ENCODE results near the gene CLEC18A.
"Not testable (repeated sequence)": the region's sequence is repeated elsewhere in the genome, so short reads cannot be mapped to it uniquely, and the experiment has no call there.

Gene CLEC18A

GRCh38 chr16:69951672-69952031 is 518 bp downstream of the CLEC18A start:
- H3K36me3 Mint-ChIP-seq, DNase-seq, H3K9me3 Mint-ChIP-seq, H3K4me3 Mint-ChIP-seq, H3K27ac Mint-ChIP-seq, H3K4me1 Mint-ChIP-seq, CTCF ChIA-PET, H3K27me3 Mint-ChIP-seq: not testable (repeated sequence)

DNA sequence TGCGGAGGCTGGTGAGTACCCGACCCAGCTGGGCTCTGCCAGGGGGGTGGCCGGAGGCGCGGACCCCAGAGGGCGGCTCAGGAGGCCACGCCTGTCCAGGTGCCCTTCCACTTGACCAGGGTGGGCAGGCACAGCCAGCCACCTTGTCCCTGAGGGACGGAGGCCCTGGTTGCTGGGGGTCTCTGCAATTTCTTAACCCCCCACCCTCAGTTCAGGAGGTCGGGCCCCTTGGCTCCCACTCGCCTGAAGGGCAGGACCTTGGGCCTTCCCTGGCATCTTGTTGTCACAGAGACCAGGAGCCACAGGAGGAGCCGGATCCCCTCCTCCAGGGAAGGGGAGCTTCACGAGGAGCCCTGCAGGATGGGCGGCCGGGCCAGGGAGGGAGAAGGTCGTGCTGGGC is 982 bp downstream of the CLEC18A start:
- H3K4me1 Mint-ChIP-seq, H3K36me3 Mint-ChIP-seq, DNase-seq, H3K9me3 Mint-ChIP-seq, H3K27me3 Mint-ChIP-seq, H3K27ac Mint-ChIP-seq, H3K4me3 Mint-ChIP-seq, CTCF ChIA-PET: not testable (repeated sequence)

DNA sequence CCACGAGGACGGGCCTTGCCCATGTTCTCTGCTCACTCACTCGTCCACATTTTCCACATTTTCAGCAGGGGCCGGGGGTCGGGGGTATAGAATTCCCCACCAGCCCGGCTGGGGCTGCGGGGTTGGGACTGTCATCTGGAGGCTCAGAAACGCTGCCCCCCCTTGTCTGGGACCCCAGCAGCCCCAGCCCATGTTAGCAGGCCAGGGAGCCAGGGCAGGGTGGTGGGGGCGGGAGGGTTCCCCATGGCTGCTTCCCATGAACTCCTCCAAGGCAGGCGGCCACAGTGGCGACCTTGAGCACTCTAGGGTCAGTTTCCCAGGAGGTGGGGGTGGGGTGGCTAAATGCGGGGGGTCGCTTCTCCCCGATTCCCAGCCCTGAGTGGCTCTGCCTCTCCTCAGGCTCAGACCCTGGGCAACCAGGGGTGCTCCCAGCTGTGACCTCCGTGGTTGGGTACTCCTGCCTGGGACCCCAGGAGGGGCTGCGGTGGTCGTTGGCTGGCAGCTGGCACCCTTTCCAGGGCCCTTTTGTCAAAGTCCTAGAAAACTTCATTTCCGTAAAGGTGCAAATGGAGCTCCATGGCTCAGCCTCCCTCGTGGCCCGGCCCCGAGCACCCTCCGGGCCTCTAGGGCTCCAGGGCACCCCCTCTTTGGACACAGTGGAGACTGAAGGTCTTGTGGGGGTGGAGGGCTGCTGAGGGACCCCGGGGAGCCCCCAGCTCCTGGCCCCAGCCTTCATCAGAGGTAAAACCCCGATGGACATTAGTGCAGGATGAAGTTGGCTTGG is 1.6 kb downstream of the CLEC18A start:
- H3K36me3 Mint-ChIP-seq, H3K4me3 Mint-ChIP-seq, H3K27me3 Mint-ChIP-seq, H3K9me3 Mint-ChIP-seq, CTCF ChIA-PET, H3K27ac Mint-ChIP-seq, DNase-seq, H3K4me1 Mint-ChIP-seq: not testable (repeated sequence)

DNA sequence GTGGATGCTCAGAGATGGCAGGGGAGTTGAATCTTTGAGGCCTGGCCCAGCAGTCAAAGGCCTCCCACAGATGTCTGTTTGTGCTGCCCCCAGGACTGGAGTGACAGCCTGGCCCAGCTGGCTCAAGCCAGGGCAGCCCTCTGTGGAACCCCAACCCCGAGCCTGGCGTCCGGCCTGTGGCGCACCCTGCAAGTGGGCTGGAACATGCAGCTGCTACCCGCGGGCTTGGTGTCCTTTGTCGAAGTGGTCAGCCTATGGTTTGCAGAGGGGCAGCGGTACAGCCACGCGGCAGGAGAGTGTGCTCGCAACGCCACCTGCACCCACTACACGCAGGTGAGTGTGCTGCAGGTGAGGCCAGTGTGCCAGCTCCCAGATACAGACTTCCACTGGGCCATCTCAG is 3.1 kb downstream of the CLEC18A start:
- H3K27me3 Mint-ChIP-seq, H3K27ac Mint-ChIP-seq, H3K36me3 Mint-ChIP-seq, H3K9me3 Mint-ChIP-seq, DNase-seq, H3K4me3 Mint-ChIP-seq, H3K4me1 Mint-ChIP-seq, CTCF ChIA-PET: not testable (repeated sequence)

DNA sequence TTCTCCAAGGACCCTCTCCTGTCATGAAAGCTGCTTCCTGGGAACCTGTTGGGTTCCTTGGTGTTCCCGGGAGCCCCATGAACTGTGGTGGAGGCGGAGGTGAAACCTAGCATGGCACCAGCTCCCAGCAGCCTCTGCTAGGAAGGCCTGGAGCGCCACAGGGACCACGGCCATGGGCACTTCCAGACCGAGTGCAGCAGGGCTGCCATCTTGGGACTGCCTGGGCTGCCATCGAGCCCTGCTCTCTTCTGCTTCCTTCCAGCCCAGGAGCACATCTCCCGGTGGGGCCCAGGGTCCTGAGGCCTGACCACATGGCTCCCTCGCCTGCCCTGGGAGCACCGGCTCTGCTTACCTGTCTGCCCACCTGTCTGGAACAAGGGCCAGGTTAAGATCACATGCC is 12.2 kb downstream of the CLEC18A start:
- H3K4me1 Mint-ChIP-seq, H3K9me3 Mint-ChIP-seq, DNase-seq, H3K27ac Mint-ChIP-seq, CTCF ChIA-PET, H3K36me3 Mint-ChIP-seq, H3K4me3 Mint-ChIP-seq: not testable (repeated sequence)
- peaks cover 18% of the 10 kb centered on the region for H3K27me3 Mint-ChIP-seq

DNA sequence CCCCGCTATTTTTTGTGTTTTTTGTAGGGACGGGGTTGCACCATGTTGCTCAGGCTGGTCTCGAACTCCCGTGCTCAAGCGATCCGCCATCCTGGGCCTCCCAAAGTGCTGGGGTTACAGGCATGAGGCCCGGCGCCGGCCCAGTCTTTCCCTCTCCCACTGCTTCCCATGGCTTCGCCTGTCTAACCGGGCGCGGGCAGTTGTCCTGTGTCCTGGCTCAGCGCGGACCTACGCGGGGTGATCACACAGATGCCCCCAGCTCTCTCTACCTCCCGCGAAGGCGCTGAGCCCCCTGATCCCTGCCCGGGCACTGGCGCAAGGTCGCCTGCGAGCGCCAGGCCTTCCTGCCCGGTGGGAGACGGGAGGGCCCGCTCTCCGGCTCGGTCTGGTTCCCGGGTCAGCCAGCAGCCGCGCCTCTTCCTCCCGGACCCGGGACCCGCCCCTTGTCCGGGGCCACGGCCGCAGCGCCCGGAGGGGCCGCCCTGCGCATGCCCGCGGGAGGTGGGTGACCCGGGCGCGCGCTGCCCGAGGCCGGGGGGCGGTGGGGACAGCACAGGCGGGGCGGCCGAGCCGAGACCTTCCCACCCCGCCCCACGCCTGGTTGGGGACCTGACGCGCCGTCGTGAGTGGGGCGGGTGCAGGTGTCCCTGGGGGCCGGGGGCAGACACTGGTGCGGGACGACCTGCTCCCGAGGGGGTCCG is 14.0 kb downstream of the CLEC18A start:
- CTCF ChIA-PET, H3K4me3 Mint-ChIP-seq, H3K36me3 Mint-ChIP-seq, DNase-seq, H3K27ac Mint-ChIP-seq, H3K9me3 Mint-ChIP-seq, H3K4me1 Mint-ChIP-seq: not testable (repeated sequence)
- H3K27me3 Mint-ChIP-seq = peaks cover 18% of the 10 kb centered on the region

- H3K4me1 Mint-ChIP-seq, H3K36me3 Mint-ChIP-seq, DNase-seq, H3K4me3 Mint-ChIP-seq, H3K27ac Mint-ChIP-seq, H3K9me3 Mint-ChIP-seq, CTCF ChIA-PET: not testable (repeated sequence)
- H3K27me3 Mint-ChIP-seq = peaks cover 18% of the 10 kb centered on the region
Observed at GRCh38 chr16:69965661-69966054, 14.5 kb downstream of the CLEC18A start.

GRCh38 chr16:69967688-69968087 is 16.6 kb downstream of the CLEC18A start:
- DNase-seq = not testable (repeated sequence)

GRCh38 chr16:69968125-69968524 is 17.0 kb downstream of the CLEC18A start:
- CTCF ChIA-PET, H3K4me1 Mint-ChIP-seq, H3K4me3 Mint-ChIP-seq, DNase-seq, H3K27ac Mint-ChIP-seq, H3K36me3 Mint-ChIP-seq, H3K9me3 Mint-ChIP-seq: not testable (repeated sequence)
- peaks cover 22% of the 10 kb centered on the region for H3K27me3 Mint-ChIP-seq

More at GRCh38 chr16:69967688-69968087, 16.6 kb downstream of the CLEC18A start:
- H3K4me1 Mint-ChIP-seq, CTCF ChIA-PET, H3K36me3 Mint-ChIP-seq, H3K4me3 Mint-ChIP-seq, H3K9me3 Mint-ChIP-seq, H3K27ac Mint-ChIP-seq: not testable (repeated sequence)
- H3K27me3 Mint-ChIP-seq = peaks cover 22% of the 10 kb centered on the region

DNA sequence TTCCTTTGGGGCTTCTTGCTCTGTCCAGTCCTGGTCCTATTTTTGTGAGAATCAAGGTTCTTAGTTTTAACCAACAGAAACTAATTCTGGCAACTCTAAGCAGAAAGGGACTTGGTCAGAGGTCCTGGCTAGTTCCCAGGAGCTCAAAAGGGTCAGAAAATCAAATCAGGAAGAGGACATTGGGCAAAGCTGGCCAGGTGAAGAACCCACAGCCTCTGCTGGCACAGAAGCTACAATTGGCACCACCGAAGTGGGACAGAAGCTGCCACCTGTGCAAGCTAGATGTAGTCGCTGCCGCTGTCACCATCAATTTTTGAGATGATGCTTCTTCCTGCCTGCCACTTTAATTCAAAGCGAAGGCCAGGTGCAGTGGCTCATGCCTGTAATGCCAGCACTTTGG is 18.5 kb downstream of the CLEC18A start:
- H3K9me3 Mint-ChIP-seq, H3K4me3 Mint-ChIP-seq, CTCF ChIA-PET, H3K36me3 Mint-ChIP-seq, DNase-seq, H3K4me1 Mint-ChIP-seq, H3K27ac Mint-ChIP-seq: not testable (repeated sequence)
- H3K27me3 Mint-ChIP-seq = peaks cover 17% of the 10 kb centered on the region

- H3K27me3 Mint-ChIP-seq, H3K4me1 Mint-ChIP-seq, H3K9me3 Mint-ChIP-seq, DNase-seq, H3K27ac Mint-ChIP-seq, H3K36me3 Mint-ChIP-seq, H3K4me3 Mint-ChIP-seq, CTCF ChIA-PET: not testable (repeated sequence)
Observed at GRCh38 chr16:69972120-69972519, 21.0 kb downstream of the CLEC18A start.

DNA sequence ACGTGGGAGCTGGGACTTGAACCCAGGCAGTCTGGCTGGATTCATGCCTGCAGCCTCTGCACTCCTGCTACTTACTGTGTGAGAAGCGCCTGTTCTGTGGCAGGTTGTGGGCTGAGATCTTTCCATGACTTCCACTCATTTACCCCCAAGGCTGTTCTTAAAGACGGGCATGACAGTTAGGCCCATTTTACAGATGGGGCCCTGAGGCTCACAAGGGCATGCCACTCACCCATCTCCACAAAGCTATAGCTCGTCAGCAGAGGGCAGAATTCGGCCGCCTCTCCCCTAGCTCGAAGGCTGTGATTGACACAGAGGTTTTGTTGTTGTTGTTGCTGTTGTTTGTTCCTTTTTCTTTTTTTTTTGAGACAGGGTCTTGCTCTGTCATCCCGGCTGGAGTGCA is 21.8 kb downstream of the CLEC18A start:
- H3K27ac Mint-ChIP-seq, H3K9me3 Mint-ChIP-seq, DNase-seq, H3K4me3 Mint-ChIP-seq, CTCF ChIA-PET, H3K36me3 Mint-ChIP-seq, H3K27me3 Mint-ChIP-seq, H3K4me1 Mint-ChIP-seq: not testable (repeated sequence)

DNA sequence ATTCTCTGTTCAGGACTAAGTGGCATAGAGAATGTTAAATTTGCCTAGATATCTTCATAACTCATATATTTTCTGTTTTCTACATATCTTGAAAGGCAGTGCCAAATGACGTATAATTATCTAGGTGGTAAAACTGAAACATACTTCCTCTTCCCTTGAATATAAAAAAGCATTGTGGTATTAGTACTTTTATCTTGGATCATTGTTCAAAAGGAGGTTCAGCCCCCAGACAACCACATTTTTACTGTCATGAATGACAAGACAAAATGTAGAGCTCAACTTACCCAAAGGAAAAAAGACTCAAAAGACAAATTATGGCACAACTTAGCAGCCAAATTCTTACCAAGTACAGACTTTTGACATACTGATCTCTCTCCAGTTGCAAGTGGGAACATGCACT is 34.1 kb downstream of the CLEC18A start:
- H3K9me3 Mint-ChIP-seq, DNase-seq, H3K4me3 Mint-ChIP-seq, H3K4me1 Mint-ChIP-seq, H3K36me3 Mint-ChIP-seq, CTCF ChIA-PET, H3K27me3 Mint-ChIP-seq, H3K27ac Mint-ChIP-seq: not testable (repeated sequence)

DNA sequence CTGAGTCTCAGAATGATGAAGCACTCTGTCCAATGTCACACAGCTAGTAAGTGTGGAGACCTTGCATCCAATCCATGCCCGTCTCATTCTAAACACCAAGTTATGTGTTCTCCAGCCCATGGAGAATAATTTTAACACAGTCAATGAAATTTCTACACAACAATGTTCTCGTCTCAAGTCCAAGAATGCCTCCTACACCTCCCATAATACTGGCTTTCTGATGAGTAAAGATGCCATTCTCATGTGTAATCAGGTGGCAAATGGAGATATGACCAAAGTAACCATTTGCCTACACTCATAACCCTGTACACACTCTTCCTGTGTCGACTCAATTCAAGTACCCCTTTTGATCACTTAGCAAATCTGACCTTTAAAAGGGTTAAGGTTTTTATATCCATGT is 46.8 kb downstream of the CLEC18A start:
- H3K27ac Mint-ChIP-seq, H3K4me3 Mint-ChIP-seq, DNase-seq, H3K4me1 Mint-ChIP-seq, H3K9me3 Mint-ChIP-seq, H3K36me3 Mint-ChIP-seq, CTCF ChIA-PET, H3K27me3 Mint-ChIP-seq: not testable (repeated sequence)

GRCh38 chr16:69999801-70000200 is 48.7 kb downstream of the CLEC18A start:
- DNase-seq, H3K4me3 Mint-ChIP-seq, H3K36me3 Mint-ChIP-seq, H3K27me3 Mint-ChIP-seq, H3K9me3 Mint-ChIP-seq, H3K27ac Mint-ChIP-seq, CTCF ChIA-PET, H3K4me1 Mint-ChIP-seq: not testable (repeated sequence)

Measured in activated naive CD4-positive, alpha-beta T cell treated with anti-CD3 and anti-CD28 coated beads, Interleukin-2, amount 10 ng/mL, durations not matched to agents 7 days and 5 days (primary cell).